GM12892 (cell line): ENCODE measurements around the gene GLO1.

Experiments used
- POLR2A ChIP-seq: IDR thresholded peaks from 2 replicates; pipeline ENCODE4 v1.6.1; 2011; ENCODE audit warnings: low read depth, low read length, control low read depth
- POLR2AphosphoS5 ChIP-seq: IDR thresholded peaks from 2 replicates; pipeline ENCODE4 v1.6.1; 2011; ENCODE audit warnings: low read depth, low read length, control low read depth

- TF ChIP-seq POLR2A, result no peak
- no peak for TF ChIP-seq POLR2AphosphoS5
Measured at GRCh38 chr6:38673397-38674165, 29.4 kb downstream of the GLO1 start.
